HG03103 (cell line): ENCODE data around the gene TUBGCP6.
"Not testable (repeated sequence)": the region's sequence is repeated elsewhere in the genome, so short reads cannot be mapped to it uniquely, and the experiment has no call there.

ENCODE experiments used
- ATAC-seq: cut with Tn5 transposase; IDR thresholded peaks from one replicate; pipeline ENCODE4 v1.9.1; 2021; ENCODE audit warnings: low read depth; ENCODE audit not compliant: unreplicated experiment

TUBGCP6 gene

DNA sequence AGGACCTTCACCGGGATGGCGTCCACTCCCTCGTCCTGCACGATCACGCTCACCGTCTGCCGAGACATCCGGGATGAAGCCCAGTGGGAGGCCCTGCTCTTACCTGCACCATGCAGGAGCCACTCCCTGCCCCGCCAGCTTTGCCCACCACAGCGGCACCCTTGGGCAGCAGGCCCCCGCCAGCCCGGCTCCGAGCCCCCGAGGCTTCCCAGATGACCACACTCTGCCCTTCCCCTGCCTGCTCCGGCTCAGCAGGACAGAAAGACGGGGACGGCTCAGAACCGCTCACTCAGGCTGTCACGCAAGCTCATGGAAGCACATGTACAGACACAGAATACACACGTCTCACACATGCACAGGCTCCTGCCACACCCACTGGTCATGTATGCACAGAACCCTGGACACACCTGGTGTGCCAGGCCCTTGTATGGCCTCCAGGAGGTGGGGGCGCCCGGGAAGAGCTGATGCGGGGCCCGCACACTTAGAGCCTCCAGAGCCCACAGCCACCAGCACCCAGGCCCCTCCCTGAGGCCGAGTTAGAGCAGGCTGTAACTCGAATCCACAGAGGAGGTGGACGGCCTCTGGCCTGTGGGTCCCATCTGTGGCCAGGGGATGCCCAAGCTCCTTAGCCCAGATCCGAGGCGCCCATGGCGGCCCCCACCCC, 34.3 kb upstream of the TUBGCP6 start:
- no peak for ATAC-seq

DNA sequence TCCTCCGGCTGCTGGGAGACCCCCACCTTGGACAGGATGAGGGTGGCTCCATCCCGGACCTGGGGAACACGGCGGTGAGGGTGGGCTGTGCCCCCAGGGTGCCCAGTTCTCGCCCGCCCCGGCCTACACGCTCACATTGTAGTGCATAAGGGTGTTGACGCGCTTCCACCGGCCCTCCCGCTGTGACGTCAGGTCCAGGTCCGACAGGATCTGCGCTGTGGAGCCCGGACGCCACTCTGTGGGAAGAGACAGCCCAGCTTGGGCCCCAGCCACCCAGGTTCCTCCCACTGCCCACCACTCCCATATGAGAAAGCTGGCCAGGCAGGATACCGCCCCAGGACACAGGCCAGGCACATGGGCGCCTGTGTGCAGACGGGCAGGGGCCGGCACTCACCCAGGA, 33.6 kb upstream of the TUBGCP6 start:
- ATAC-seq, result no peak

GRCh38 chr22:50277761-50278160, 32.9 kb upstream of the TUBGCP6 start:
- ATAC-seq, result no peak

- no peak for ATAC-seq
Measured at GRCh38 chr22:50276143-50276542, 31.3 kb upstream of the TUBGCP6 start.

- no peak for ATAC-seq
Measured at GRCh38 chr22:50275181-50276055, 30.6 kb upstream of the TUBGCP6 start.

GRCh38 chr22:50274771-50275170, 29.9 kb upstream of the TUBGCP6 start:
- no peak for ATAC-seq

DNA sequence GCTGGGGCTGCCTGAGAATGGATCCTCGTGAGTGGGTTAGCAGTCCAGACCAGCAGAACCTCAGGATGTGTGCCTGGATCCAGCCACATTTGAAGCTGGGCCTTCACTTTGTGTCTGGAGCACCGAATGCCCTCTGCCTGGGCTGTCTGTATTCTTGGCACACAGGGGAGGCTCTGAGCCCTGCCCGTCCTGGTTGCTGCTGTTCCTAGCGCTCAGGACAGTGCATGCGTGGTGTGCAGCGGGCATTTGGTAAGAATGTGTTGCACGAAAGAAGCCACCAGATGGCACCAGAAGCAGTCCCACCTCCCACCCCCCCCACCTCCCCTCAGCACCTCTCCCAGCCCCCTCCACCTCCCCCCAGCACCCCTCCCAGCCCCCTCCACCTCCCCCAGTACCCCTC, 29.5 kb upstream of the TUBGCP6 start:
- no peak for ATAC-seq

DNA sequence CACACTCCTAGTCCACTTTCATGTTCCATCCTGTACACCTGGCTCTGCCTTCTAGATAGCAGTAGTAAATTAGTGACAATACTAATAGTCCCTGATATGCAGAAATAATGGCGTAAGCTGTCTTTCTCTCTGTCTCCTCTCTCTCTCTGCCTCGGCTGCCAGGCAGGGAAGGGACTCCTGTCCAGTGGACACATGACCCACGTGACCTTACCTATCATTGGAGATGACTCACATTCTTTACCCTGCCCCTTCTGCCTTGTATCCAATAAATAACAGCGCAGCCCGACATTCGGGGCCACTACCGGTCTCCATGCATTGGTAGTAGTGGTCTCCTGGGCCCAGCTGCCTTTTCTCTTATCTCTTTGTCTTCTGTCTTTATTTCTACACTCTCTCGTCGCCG, 29.0 kb upstream of the TUBGCP6 start:
- ATAC-seq, result not testable (repeated sequence)

- ATAC-seq, result not testable (repeated sequence)
Measured at GRCh38 chr22:50273352-50273751, 28.5 kb upstream of the TUBGCP6 start.

- no peak for ATAC-seq
Measured at GRCh38 chr22:50272044-50272802, 27.4 kb upstream of the TUBGCP6 start.

GRCh38 chr22:50271519-50271970, 26.7 kb upstream of the TUBGCP6 start:
- ATAC-seq, result no peak

- ATAC-seq, result no peak
Measured at GRCh38 chr22:50270666-50271394, 26.0 kb upstream of the TUBGCP6 start.

DNA sequence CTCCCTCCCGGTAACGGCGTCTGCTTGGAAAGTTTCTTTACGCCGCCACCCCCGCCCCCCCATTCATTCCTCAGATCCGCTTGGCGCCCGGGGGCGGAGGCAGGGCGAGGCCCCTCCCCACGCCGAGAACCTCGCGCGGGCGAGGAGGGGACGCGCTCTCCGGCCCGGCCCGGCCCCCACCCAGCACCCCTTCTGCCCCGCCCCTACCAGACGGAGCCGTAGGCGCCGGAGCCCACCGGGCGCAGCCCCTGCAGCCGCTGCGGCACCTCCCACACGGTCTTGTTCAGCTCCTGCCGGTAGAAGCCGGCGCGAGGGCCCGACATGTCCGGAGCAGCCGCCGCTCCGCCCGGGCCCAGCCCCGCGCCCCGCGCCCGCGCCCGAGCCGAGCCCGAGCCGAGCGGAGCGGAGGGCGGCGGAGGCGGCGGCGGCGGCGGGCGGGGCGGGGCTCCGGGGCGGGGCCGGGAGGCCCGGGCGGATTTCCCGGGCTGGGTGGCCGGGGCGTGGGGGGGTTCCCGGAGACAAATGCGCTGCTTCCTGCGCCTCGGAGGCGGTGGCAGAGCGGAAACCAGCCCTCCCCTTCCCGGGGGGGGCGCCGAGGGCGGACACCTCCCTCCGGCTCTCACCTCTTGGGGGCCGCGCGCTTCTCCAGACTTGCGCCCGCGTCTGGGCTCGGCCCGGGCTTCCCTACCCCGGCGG, 25.3 kb upstream of the TUBGCP6 start, which contains the start of gene MAPK11:
MAPK11 (minus strand) TSS at position 411 of the 696 bp plus-strand sequence; CDS start at position 323, 88 bp downstream.
- no peak for ATAC-seq

DNA sequence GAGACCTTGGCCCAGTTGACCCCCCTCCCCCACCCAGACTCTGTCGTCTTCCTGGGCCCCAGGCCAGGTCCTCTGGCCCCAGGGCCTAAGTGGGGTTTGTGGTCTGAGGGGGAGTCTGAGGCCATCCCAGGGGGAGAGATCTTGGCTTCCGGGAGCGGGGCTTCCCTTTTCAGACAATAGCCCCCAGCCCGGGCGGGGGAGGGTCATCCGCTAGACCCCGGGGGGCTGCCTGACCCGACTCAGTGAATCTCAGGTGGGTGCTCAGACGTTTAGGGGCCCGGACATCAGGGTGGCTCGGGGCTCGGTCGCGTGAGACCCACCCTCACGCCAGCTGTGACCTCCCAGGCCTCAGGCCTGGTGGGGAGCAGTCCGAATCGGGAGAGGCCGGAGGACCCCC, 24.7 kb upstream of the TUBGCP6 start:
- ATAC-seq, result no peak

- no peak for ATAC-seq
Measured at GRCh38 chr22:50268655-50269113, 23.9 kb upstream of the TUBGCP6 start.

DNA sequence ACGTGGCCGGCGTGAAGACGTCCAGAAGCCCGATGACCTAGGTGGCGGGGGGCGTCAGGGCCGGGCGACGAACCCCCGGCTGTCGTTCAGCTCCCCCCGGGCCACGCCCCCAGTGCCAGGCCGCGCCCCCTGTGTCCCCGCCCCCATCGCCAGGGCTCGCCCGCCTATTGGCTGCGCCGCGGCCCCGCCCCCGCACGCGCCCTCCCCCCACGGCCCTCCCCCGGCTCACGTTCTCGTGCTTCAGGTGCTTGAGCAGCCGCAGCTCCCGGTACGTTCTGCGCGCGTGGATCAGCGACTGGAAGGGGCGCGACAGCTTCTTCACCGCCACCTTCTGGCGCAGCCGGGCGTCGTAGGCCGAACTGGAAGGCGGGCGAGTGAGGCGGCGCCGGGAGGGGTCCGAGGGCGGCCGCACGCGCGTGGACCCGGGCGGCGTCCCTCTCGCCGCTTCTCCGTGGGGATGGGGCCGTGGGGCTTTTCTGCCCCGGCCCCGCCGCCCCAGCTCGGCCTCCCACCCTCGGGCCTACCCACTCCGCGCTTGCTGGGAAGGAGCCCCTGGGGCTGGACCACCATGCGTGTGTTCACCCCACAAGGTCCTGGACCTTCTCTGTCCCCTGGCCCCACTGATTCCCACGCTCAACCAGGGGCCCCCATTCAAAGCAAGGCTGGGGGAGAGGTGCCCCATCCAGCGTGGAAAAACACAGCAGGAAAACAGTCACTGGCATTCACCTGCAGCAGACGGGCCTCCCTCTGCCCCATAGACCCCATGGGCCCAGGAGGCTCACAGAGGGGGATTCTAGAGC, 23.0 kb upstream of the TUBGCP6 start:
- no peak for ATAC-seq

DNA sequence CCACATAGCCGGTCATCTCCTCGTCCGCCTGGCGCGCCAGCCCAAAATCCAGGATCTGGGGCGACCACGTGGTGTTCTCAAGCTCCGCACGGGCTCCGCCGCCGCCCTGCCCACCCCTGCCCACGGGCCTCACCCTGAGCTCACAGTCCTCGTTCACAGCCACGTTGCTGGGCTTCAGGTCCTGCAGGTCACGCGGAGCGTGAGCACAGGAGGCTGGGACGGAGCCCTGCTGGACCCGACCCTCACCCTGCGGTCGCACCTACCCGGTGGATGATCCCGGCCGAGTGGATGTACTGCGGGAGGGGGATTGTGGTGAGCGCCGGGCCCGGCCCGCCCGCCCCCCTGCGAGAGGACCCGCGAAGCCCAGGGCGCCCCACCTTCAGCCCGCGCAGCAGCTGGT, 22.2 kb upstream of the TUBGCP6 start:
- ATAC-seq, result no peak

DNA sequence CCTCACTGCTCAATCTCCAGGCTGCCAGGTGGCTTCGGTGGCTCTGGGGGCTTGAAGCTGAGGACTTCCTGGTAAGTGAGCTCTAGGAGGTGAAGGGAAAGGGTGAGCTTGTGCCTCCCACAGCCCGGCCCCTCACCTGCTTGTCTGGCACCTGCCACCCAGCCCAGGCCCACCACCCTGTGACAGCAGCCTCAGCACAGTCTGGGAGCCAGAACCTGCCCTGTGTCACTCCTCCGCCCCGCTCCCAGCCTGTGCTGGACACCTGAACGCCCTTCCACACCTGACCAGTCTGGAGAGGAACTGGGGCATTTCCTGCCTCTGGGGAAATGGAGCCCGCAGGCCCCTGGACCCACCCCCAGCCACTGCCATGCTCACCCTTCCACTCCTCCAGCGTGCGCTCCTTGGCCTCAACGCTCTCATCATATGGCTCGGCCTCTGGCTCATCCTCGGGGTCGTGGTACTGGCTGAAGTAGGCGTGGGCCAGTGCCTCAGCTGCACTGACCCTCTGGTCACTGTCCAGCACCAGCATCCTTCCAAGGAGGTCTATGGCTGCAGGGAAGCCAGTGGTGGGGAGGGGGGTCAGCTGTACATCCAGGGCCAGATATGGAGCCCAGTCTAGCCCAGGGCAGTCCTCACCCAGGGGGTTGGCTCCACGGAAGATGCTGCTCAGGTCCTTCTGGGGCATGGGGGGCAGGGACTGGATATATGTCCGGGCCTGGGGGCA, 20.3 kb upstream of the TUBGCP6 start:
- ATAC-seq, result no peak
